Measurements from ENCODE around the gene LAMA4.

- no peak for TF ChIP-seq POLR2A (IDR thresholded peaks at IDR 0.05)
- no peak for TF ChIP-seq CTCF (IDR thresholded peaks at IDR 0.05)
Measured at GRCh38 chr6:112300896-112301295, 46.5 kb upstream of the LAMA4 start.

Data from testis (tissue), 2 donors.